Activated naive CD8-positive, alpha-beta T cell treated with anti-CD3 and anti-CD28 coated beads, Interleukin-2, amount 50 U/mL, for 24 hours (primary cell): Measurements from ENCODE around the gene TTLL9.

Experiments
- ATAC-seq: fragments of 150-1000 bp; cut with Tn5 transposase; one replicate; pipeline ENCODE4 v1.10.0; 2021
- DNase-seq: peaks from one replicate; pipeline ENCODE4 v3.0.0; 2021
- H3K27ac Mint-ChIP-seq: one replicate; pipeline ENCODE4 v1.8.0; 2021; ENCODE audit warnings: mild to moderate bottlenecking, mixed read lengths
- H3K27me3 Mint-ChIP-seq: one replicate; pipeline ENCODE4 v1.8.0; 2021; ENCODE audit warnings: mixed read lengths
- H3K36me3 Mint-ChIP-seq: one replicate; pipeline ENCODE4 v1.8.0; 2021; ENCODE audit warnings: low read depth, mixed read lengths
- H3K4me1 Mint-ChIP-seq: one replicate; pipeline ENCODE4 v1.8.0; 2021; ENCODE audit warnings: mixed read lengths
- H3K4me3 Mint-ChIP-seq: one replicate; pipeline ENCODE4 v1.8.0; 2021; ENCODE audit warnings: mild to moderate bottlenecking, moderate library complexity, mixed read lengths
- H3K9me3 Mint-ChIP-seq: one replicate; pipeline ENCODE4 v1.8.0; 2021; ENCODE audit warnings: mixed read lengths

The TTLL9 gene

DNA sequence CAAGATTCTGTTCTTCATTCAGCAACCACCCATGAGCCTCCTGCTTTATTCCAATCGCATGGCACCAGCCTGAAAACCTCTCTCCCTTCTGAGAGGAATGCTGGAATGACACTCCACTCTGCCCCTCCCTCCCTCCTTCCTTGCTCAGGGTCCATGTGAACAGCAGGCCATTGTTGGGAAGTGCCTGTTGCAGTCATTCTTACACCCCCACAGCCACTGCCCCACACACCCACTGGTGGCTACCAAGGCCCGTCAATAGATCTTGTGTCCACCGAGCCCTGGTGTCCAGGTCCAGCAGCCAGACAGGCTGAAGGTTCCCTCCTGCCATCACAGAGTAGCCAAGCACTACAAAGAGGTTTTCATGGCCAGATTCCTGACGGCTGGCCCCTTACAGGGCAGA, 74.9 kb downstream of the TTLL9 start:
- peaks cover 13% of the 10 kb centered on the region for H3K4me1 Mint-ChIP-seq
- ATAC-seq = no peak
- no peaks in the 10 kb centered on the region for H3K9me3 Mint-ChIP-seq
- peaks cover 38% of the 10 kb centered on the region for H3K36me3 Mint-ChIP-seq
- no peak overlapping the region for H3K27ac Mint-ChIP-seq
- no peak overlapping the region for H3K4me3 Mint-ChIP-seq
- no peaks in the 10 kb centered on the region for H3K27me3 Mint-ChIP-seq
- DNase-seq = no peak

DNA sequence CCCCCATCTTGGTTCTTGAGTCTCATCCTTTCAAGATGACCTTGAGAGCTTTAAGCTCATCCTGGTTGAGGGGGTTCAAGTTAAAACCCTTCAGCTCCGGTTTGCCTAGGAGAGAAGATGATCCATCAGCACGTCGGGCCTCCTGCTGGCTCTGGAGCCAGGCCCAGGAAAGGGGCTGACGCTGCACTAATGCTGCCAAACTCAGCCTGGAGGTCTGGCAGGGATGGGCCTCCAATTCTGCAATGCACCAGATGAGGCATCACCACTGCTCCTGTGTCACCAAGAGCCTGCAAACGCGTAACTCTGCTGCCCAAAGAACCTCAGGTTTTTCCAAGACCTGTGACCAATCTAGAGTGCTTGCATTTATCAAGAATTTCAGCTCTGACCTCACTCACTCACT, 75.4 kb downstream of the TTLL9 start:
- no peaks in the 10 kb centered on the region for H3K9me3 Mint-ChIP-seq
- no peak overlapping the region for H3K4me3 Mint-ChIP-seq
- H3K27me3 Mint-ChIP-seq = no peaks in the 10 kb centered on the region
- ATAC-seq (no peak), DNase-seq (no peak)
- H3K27ac Mint-ChIP-seq = no peak overlapping the region
- peaks cover 18% of the 10 kb centered on the region for H3K4me1 Mint-ChIP-seq
- H3K36me3 Mint-ChIP-seq = peaks cover 38% of the 10 kb centered on the region

DNA sequence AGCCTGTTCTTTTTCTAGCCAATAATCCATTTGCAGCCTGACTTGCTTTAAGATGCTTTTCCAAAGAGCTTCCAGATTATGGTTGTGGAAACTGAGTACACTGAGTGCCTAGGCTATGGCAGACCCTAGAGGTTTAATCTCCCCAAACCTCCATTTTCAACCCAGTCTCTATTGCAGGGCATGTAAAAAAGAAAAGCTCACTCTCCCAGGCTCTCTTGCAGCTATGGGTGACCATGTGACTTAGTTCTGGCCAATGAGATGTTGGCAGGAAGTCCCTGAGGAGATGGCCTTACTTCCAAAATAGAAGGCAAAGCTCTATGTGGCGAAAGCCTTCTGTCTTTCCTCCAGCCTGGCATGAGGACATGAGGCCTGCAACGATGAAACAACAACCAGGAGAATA, 77.6 kb downstream of the TTLL9 start:
- H3K4me1 Mint-ChIP-seq = peaks cover 32% of the 10 kb centered on the region
- DNase-seq (no peak), ATAC-seq (no peak)
- H3K9me3 Mint-ChIP-seq = no peaks in the 10 kb centered on the region
- H3K27ac Mint-ChIP-seq = no peak overlapping the region
- no peaks in the 10 kb centered on the region for H3K27me3 Mint-ChIP-seq
- no peak overlapping the region for H3K4me3 Mint-ChIP-seq
- H3K36me3 Mint-ChIP-seq = peaks cover 43% of the 10 kb centered on the region

DNA sequence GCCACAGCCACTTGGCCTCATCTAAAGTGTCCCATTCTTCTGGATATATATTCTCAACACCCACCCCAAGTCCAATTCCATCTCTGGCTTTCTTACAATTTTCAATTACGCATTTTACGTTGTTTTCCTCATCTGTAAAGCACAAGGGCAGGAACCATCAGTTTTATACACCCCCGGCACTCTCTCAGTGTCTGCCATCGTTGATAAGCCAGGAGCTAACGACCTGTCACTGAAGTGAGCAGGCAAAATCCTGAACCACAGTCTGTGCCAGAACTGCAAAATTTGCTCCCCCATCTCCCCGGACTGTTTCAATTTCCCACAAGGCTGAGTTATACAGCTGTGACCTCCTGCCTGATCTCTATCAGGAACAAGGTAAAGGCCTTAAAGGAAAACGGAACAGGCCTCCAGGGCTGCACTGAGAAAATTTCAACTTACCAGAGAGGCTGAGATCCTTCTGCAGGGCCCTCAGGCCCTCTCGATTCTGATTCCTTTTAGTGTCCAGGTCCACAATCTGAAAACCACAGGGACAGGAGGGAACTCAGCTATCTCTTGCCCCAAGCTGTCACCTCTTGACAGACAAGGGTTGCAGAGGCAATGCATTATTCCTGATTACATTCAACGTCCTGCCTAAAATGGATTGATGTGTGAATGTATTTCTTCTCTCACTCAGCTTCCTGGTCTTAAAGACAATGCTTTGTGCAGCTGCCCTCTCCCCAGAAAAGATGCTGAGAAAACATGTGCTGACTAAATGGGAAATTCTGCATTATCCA, 79.6 kb downstream of the TTLL9 start:
- Mint-ChIP-seq H3K4me1 (peaks cover 32% of the 10 kb centered on the region), H3K4me3 (peak overlapping the region; percentile 94), H3K27me3 (no peaks in the 10 kb centered on the region), H3K36me3 (peaks cover 38% of the 10 kb centered on the region), H3K27ac (peak overlapping the region; percentile 5), H3K9me3 (no peaks in the 10 kb centered on the region)
- DNase-seq = no peak
- no peak for ATAC-seq

DNA sequence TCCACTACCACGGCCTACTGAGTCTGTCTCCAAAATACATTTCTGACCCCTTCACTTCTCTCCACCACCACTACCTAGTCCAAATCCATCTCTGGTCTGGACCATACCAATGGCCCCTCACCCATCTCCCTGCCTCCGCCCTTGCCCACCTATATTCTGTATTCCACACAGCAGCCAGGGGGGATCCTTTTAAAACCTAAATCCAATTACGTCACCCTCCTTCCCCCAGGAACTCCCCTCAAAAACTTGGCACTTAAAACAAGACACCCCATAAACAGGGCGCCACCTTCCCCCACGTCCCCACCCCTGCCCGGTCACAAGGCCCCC, 80.7 kb downstream of the TTLL9 start:
- H3K27ac Mint-ChIP-seq = peak overlapping the region; percentile 97
- peaks cover 36% of the 10 kb centered on the region for H3K36me3 Mint-ChIP-seq

DNA sequence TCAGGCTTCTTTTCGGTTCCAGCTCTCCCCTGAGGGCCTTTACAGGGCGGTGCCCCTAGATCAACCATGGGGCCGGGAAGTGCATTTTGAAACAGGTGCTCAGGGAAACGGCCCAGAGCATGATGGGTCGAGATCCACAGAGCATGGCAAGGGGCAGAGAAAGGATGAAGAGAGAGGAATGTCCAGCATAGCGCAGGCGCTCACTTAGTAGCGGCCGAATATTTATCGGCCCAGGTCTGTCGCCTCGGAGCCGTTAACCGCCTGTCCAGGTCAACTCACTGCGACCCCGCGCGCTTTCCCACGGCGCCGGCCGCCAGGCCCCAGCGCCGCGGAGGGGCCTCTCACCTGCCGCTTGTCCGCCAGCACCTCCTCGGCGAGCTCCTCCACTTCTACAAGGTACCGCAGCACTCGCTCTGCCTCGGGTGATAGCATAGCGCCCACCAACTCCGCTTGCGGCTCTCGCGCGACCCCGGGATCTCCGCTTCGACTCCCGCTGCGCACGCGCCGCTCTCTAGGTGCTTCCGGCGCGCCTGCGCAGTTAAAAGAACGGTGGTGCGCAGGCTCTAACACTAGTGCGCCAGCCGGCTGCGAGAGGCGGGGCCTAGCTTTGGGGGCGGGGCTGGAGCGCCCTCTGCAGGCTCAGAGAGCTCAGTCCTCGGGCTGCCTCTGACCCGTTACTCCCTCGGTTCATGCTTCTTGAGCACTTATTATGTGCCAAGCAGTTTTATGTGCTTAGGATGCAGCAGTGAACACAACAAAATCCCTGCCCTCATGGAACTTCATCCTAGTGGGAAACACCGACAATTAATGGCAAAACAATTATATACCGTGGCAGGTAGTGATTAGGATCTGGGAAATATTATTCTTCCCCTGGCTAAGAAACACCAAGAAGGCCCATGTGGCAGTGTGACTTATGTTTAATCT, 81.4 kb downstream of the TTLL9 start, which contains the start of gene PDRG1:
Gene PDRG1, minus strand, starts transcription at position 517 of the 924 bp plus-strand sequence. Its CDS starts 85 bp downstream, at position 432.
- peak; percentile 98 for DNase-seq
- ATAC-seq = peak; percentile 97
- H3K4me3 Mint-ChIP-seq = peak within 1 kb of the TSS; percentile 94
- H3K36me3 Mint-ChIP-seq = peaks cover 32% of the 10 kb centered on the region
- peaks cover 32% of the 10 kb centered on the region for H3K4me1 Mint-ChIP-seq
- no peaks in the 10 kb centered on the region for H3K9me3 Mint-ChIP-seq
- H3K27ac Mint-ChIP-seq = peak within 1 kb of the TSS; percentile 97
- peaks cover 2% of the 10 kb centered on the region for H3K27me3 Mint-ChIP-seq

More for the DNA sequence above, 80.7 kb downstream of the TTLL9 start:
- no peak for DNase-seq
- Mint-ChIP-seq H3K9me3 (no peaks in the 10 kb centered on the region), H3K4me1 (peaks cover 32% of the 10 kb centered on the region), H3K27me3 (no peaks in the 10 kb centered on the region), H3K4me3 (peak overlapping the region; percentile 94)
- no peak for ATAC-seq

DNA sequence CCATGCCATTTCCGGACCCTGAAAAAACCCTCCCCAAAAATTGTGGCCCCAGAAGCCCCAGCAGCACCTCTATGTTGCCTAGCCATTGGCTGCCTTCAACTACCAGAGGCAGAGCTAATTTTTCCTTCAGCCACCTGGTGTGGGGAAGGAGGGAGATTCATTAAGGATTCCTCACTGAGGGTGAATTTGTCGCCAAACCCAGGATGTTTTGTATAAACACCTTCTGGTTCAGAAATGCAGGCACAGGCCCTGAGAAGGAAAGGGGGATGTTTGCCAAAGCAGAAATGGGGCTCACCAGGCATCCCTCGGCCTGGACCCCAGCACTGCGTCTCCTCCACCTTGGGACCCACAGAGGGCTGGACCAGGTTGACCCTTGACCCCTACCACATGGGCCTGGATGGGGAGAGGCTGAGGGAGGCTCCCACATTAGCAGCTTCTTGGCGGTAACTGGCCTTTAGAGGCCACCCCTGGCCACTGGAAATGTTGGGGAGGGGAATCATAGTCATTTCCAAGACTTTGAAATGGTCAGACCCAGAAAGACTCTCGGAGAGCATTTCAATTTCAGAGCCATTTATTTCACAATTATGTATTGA, 83.2 kb downstream of the TTLL9 start:
- H3K27me3 Mint-ChIP-seq = peaks cover 5% of the 10 kb centered on the region
- H3K4me3 Mint-ChIP-seq = no peak overlapping the region
- ATAC-seq (no peak), DNase-seq (no peak)
- H3K36me3 Mint-ChIP-seq = peaks cover 18% of the 10 kb centered on the region
- no peak overlapping the region for H3K27ac Mint-ChIP-seq
- H3K4me1 Mint-ChIP-seq = peaks cover 32% of the 10 kb centered on the region
- H3K9me3 Mint-ChIP-seq = no peaks in the 10 kb centered on the region

DNA sequence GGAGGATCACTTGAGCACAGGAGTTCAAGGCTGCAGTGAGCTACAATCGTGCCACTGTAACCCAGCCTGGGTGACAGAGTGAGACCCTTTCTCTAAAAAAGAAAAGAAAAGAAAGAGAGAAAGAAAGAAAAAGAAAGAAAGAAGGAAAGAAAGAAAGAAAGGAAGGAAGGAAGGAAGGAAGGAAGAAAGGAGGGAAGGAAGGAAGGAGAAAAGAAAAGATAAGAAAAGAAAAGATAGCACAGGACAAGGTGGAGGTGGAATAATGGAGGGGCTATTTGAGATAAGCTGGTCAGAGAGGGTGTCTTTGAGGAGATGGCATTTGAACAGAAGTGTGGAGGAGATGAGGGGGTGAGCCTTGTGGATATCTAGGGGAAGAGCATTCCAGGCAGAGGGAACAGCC, 84.1 kb downstream of the TTLL9 start:
- H3K27ac Mint-ChIP-seq = no peak overlapping the region
- H3K36me3 Mint-ChIP-seq = peaks cover 13% of the 10 kb centered on the region
- H3K27me3 Mint-ChIP-seq = peaks cover 9% of the 10 kb centered on the region
- H3K4me3 Mint-ChIP-seq = no peak overlapping the region
- ATAC-seq = no peak
- no peaks in the 10 kb centered on the region for H3K9me3 Mint-ChIP-seq
- H3K4me1 Mint-ChIP-seq = peaks cover 27% of the 10 kb centered on the region
- DNase-seq = no peak

DNA sequence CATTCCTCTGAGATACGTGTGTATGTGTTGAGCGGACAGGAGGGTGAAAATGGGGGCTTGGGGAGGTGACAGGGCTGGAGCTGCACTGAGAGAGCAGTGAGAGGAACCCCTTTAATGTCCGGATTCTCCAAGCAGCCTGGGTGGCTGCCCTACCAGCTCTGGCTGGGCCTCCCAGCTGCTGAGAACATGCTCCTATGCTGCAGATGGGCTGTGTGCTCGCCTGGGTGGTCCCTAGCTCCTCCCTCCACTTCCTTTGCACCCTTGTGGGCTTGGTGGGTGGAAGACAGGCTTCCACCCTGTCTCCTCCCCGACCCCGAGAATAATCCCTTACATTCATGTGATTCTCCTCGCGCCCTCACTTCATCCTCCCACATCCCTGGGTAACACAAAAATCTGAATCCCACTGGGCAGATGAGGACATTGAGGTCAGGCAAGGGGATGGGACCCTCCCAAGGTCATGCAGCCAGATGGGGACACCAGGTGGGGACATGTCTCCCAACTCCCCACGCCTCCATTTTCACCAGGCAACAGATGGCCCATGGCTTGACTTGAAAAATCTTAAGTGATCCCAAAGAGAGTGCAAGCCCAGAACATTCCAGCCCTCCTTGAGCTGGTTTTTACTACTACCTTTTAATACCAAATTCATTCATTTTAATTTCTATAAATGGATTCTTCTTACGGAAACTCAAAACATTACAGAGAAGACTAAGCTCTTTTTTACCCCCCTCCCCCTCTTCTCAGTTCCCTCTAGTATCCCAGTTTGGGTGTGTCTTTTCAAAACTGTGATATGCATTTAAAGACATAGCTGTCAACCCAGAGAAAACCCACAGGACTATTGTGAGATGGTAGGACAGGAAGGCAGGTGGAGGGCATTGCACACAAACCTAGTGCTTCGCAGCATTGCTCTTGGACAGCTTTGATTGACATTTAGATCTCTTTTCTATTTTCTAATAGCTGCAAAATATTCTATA, 86.4 kb downstream of the TTLL9 start:
- Mint-ChIP-seq H3K4me3 (no peak overlapping the region), H3K9me3 (no peaks in the 10 kb centered on the region), H3K27ac (no peak overlapping the region), H3K27me3 (peaks cover 15% of the 10 kb centered on the region), H3K4me1 (peaks cover 5% of the 10 kb centered on the region), H3K36me3 (peaks cover under 1% of the 10 kb centered on the region)
- ATAC-seq = no peak
- DNase-seq = no peak

DNA sequence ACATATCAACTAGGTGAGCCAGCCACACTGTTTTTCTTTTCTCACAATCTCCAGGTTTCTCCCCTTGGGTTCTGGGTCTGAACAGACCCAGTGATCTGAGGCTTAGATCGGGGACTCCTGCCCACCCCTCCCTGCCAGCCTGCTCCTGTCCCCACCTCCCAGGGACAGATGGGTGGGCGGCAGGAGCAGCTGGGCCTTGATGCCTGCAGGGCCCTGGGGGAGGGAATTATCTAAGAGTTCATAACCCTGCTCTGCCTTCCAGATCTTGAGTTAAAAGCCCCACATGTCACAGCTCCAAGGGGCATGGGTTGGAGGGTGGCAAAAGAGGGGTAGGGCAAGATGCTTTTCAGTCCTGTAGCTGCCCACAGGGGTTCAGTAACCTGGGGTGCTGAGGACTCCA, 92.3 kb downstream of the TTLL9 start:
- Mint-ChIP-seq H3K27me3 (peaks cover 36% of the 10 kb centered on the region), H3K9me3 (no peaks in the 10 kb centered on the region), H3K4me3 (no peak overlapping the region), H3K4me1 (peaks cover 2% of the 10 kb centered on the region), H3K27ac (no peak overlapping the region), H3K36me3 (no peaks in the 10 kb centered on the region)
- no peak for ATAC-seq
- no peak for DNase-seq

DNA sequence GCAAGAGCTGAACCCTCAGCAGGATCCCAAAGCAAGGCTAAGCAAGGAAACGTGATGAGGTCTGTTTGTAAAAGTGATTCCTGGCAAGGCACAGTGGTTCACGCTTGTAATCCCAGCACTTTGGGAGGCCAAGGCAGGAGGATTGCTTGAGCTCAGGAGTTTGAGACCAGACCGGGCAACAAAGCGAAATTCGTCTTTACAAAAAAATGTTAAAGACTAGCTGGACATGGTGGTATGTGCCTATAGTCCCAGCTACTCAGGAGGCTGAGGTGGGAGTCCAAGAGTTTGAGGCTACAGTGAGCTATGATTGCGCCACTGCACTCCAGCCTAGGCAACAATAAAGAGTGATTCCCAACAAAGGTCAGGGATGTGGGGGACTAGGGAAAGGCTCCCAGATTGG, 93.5 kb downstream of the TTLL9 start:
- no peak for DNase-seq
- Mint-ChIP-seq H3K9me3 (no peaks in the 10 kb centered on the region), H3K27me3 (peaks cover 36% of the 10 kb centered on the region), H3K36me3 (no peaks in the 10 kb centered on the region), H3K27ac (no peak overlapping the region), H3K4me1 (peaks cover 5% of the 10 kb centered on the region), H3K4me3 (no peak overlapping the region)
- ATAC-seq = no peak

DNA sequence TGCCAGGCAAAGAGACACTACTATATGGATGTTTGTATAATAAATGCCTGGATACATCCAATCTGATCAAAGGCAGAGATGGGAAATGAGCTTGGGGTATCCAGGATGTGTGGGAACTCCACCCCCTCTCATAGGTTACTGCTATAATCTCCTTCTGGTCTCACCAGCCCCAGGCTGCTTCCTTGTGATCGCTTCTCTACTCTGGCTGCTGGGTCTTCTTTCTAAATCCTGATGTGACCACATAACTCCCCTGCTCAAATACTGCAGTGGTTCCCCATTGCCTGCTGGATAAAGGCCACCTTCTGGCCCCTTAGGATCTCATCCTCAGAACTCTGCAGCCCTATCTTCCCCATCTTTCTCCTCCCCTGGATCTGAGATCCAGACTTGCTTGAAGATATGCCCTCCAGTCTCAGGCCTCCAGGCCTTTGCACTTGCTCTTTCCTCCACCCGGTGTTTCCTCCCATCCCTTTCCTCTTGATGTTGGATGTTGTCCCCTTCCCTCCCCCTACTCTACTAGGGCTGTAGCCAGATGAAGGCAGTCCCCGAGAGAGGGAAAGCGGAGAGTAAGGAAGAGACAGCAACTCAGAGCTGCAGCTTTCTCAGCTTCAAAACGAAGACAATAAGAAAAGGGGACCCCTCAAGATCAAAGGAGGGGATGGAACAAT, 96.7 kb downstream of the TTLL9 start:
- Mint-ChIP-seq H3K36me3 (no peaks in the 10 kb centered on the region), H3K4me3 (peak overlapping the region; percentile 25), H3K27me3 (peaks cover 45% of the 10 kb centered on the region), H3K4me1 (peaks cover 5% of the 10 kb centered on the region), H3K9me3 (no peaks in the 10 kb centered on the region), H3K27ac (no peak overlapping the region)
- no peak for DNase-seq
- ATAC-seq = no peak

DNA sequence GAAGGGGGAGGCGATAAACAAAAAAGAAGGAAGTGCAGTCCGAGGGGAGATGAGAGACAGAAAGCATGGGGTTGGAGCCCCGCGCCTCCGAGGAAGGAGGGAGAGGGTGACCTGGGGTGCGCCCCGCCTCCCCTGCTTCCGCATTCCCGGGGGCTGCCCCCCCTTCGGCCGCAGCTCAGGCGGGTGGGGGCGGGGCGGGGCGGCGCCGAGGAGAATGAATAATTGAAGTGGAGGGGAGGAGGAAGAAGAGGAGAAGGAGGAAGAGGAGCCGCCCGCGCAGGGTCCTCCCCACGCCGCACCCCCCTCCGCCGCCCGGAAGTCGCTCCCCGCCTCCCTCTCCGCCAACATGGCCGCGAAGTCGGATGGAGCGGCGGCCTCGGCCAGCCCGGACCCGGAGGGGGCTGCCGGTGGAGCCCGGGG, 97.4 kb downstream of the TTLL9 start, which contains the start of gene XKR7:
Gene XKR7, plus strand, starts transcription at position 322 of the 420 bp plus-strand sequence. Its CDS starts 25 bp downstream, at position 347.
- Mint-ChIP-seq H3K4me3 (peak within 1 kb of the TSS; percentile 83), H3K27me3 (peaks cover 46% of the 10 kb centered on the region), H3K27ac (no peak within 1 kb of the TSS)

More for the DNA sequence above, 97.4 kb downstream of the TTLL9 start, which contains the start of gene XKR7:
- DNase-seq (peak; percentile 14), ATAC-seq (no peak)
- Mint-ChIP-seq H3K9me3 (no peaks in the 10 kb centered on the region), H3K36me3 (no peaks in the 10 kb centered on the region), H3K4me1 (peaks cover 5% of the 10 kb centered on the region)
